NCI-H1694 treated with DMSO at 0.1 percent for 48 hours (cell line): ENCODE measurements around the gene TUBGCP5.
A peak's percentile ranks its signal among the peaks of the same experiment; 100 is the strongest.

ENCODE experiments used
- DNase-seq: peaks from one replicate; lab custom pipeline; 2025; lab: John Stamatoyannopoulos, UW

TUBGCP5 gene

DNA sequence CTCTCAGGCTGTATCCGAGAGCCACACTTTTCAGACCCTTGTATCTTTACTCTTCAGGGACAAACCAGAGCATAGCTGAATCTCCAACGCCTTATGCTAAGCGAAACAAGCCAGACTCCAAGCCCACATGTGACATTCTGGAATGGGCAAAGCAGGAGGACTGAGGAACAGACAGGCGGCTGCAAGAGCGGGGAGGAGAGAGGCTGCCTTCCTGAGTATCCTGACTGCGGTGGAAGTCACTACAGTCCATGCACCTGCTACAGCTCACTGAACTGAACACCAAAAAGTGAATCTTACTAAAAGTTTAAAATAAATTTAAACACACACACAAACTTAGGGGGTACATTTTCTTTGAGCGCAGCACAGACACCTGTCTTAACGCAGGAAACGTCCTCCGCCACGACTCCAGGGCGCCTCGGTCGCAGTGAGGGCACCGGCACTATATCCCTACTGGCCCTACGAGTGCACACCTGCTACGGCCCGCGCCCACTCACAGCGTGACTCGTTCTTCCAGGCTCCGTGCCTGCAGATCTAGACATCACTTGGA is 60.6 kb downstream of the TUBGCP5 start:
- no peak for DNase-seq

DNA sequence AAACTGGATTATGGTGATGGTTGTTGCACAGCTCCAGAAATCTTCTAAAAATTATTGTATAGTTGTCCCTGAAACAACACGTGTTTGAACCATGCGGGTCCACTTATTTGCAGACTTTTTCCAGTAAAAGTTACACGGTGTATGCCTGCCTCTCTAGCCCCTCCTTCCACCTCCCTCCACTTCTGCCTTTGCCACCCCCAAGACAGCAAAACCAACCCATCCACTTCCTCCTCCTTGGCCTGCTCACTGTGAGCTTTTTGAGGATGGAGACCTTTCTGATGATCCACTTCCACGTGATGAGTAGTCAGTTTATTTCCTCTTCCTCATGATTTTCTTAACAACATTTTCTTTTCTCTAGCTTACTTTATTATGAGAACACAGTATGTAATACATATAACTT is 64.6 kb downstream of the TUBGCP5 start:
- DNase-seq = no peak

DNA sequence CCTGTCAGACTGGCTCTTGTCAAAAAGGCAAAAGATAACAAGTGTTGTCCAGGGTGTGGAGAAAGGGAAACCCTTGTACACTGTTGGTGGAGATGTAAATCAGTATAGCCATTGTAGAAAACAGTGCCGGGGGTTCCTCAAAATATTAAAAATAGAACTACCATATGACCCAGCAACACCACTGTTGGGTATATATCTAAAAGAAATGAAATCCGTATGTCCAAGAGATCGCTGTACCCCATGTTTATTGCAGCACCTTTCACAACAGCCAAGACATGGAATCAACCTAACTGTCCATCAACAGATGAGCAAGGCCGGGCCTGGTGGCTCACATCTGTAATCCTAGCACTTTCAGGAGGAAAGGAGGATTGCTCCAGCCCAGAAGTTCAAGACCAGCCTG is 65.4 kb downstream of the TUBGCP5 start:
- DNase-seq = no peak

DNA sequence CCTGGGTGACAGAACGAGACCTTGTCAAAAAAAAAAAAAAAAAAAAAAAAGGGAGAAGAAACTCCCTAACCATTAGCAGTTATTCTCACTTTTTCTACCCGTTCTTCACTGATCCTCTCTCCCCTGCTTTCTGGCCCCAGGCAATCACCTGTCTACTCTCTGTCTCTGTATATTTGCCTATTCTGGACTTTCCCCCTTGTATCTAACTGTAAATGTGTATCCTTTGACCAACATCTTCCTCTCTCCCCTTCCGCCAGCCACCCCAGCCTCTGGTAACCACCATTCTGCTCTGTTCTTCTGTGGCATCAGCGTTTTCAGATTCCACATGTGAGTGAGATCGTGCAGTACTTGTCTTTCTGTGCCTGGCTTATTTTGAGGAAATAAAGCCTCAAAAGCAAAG is 66.1 kb downstream of the TUBGCP5 start:
- DNase-seq = no peak

DNA sequence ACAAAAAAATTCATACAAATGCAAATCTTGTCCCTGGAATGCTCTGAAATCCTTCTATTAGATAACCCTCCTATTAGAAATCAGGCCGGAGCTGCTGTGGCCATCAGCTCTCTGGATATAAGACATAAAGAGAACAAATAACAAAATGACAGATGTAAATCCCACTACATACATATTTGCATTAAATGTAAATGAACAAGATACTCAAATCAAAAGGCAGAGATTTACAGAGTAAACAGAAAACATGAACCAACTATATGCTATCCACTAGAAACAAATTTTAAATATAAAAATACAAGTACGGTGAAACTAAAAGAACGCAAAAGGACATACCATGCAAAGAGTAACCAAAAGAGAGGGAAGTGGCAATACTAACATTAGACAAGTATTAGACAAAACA is 69.9 kb downstream of the TUBGCP5 start:
- DNase-seq = no peak

DNA sequence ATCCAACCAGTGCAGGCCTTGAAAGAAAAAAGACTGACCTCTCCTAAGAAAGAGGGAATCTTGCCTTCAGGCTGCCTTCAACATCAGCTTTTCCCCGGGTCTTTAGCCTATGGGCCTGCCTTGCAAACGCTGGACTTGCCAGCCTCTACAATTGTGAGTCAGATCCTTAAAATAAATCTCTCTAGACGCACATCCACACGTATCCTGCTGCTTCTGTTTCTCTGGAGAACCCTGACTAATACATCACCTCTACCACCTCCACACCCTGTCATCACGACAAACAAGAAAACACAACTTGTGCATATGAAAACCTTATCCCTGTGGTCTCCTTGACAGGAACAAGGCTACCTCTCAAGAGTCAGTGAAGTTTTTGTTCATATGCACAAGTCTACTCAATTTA is 71.0 kb downstream of the TUBGCP5 start:
- no peak for DNase-seq

DNA sequence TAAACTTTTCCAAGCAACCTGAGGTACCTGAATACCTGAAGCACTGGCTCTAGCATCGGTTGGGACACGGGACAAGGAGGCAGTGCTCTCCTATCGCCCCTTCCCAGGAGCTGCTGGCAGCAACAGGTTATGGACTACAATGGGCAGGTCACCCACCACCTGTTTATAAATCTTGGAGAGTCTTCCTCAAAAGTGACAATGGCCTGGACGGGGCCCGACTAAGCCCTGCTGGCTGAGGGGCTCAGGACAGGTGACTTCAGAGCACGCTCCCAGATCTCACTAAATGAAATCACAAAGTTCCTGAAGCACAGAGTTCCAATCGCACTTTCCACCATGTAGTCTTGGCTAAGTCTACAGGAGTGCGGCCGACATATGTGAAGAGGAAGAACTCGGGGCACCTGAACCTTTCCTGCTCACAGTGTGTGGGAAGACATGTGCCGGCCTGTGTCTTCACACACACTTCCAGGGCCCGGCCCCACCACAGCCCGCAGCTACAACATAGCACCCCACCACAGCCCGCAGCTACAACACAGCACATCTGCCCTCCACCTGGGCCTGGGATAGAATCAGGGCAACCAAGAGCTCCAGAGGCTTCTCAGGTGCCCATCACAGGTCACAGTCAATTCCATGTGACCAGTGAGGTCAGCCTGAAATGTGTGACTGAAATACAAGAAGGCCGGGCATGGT is 72.1 kb downstream of the TUBGCP5 start:
- DNase-seq = no peak

DNA sequence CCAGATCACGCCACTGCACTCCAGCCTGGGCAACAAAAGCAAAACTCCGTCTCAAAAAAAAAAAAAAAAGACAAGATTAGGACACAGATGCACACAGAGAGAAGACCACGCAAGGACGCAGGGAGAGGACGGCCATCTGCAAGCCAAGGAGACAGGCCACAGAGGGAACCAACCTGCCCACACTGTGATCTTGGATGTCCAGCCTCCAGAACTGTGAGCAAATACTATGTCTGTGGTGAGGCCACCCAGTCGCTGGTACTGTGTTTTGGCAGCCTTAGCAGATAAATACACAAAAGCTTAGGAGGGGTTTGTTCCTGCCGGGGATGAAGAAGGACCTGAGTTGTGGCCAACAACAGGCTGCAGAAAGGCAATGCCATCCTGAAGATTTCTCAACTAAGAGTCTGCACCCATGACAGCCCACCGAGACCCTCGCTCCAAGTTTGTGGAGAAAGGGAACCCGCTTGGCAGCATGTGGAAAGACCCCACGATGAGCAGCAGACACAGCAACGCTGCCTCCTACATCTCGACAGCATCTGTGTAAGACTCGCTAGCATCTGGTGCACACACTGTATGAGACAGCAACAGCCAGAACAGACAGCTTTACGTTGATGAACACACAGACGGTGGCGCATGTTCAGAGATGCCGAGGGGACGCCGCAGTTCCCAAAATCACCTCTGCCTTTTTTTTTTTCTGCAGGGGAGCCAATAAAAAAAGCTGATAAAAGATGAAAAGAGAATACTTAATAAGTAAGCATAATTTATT is 72.9 kb downstream of the TUBGCP5 start:
- peak; percentile 37 for DNase-seq

DNA sequence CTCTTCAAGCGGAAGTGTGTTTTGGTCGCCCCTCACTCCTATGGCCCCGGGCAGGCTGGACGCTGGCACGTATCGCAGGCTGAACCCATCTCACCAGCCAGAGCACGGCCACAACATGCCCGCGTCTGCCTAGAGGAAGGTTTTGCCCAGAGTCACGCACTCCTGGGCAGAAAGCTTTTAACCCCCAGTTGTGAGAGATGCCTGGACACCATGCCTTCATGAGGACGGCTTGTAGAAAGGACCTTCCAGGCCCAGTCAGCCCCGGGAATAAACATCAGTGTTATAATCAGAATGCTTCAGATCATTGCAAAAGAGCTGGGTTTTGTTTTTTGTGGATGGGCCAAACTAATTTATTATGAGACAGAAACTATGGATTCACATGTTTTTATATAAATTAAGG is 75.7 kb downstream of the TUBGCP5 start:
- no peak for DNase-seq

DNA sequence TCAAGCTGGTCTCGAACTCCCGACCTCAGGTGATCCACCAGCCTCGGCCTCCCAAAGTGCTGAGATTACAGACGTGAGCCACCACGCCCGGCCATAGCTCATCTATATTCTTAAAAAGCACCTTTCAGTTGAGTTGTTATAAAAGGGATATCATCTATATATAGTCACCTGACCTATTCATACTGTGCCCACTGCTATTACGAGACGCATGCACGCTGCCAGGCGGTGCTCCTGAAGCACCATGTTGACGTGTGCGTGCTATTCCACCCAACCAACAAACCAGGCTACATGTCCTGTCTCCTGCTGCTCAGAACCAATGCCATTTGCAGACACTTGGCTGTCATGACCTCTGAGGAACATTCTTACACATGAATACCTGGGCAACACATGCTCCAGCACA is 76.8 kb downstream of the TUBGCP5 start:
- no peak for DNase-seq

DNA sequence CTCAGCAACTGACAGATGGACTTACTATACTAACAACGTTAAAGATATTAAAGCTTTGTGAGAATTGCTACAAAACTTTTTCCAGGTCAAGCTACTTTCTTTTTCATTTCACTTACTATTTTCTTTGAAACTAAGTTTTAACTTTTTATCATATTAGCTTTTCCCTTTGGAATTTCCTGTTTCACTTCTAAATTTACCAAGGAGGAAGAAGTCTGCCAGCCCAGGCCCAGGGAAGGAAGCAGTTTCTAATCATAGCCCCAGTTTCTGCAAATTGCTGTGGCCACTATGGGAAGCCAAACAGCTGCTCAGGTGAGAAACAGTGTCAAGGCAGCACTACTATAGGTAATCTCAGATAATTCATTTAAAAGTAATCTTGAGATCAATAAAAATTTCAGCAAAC is 77.6 kb downstream of the TUBGCP5 start:
- DNase-seq = no peak

DNA sequence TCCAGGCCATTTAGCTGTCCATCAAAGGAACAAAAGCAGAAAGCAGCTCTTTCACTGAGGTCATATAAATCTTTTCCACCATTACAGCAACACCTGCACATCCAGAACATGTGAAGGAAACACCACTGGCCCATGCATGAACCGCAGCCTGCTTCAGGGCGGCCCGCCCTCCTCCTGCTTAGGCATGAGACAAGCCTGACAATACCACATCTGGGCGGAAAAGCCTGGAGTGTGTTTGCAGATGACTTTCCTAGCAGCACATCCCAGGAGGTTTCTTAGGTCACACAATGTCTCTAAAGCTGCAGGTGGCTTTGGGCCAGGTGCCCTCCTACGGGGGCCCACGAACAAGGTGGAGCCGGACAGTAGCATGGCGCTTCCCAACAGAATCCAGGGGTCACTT is 78.8 kb downstream of the TUBGCP5 start:
- no peak for DNase-seq

DNA sequence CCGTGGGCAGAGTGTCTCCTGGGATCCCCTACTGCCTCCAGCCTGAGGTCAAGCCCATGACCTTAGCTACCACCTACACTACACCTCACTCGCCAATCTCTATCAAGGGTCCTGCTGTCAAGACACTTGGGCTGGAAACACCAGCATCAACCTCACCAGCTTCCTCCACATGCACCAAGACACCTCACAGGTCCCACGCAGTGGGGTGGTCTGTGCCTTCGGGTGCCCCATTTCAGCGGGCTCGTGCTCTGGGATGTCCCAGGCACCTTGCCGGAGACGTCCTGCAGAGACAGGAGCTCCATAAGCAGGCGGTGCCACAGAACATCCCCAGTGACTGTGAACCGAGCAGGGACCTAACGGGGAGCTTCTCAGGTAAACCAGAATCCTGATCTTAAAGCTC is 79.2 kb downstream of the TUBGCP5 start:
- DNase-seq = no peak

DNA sequence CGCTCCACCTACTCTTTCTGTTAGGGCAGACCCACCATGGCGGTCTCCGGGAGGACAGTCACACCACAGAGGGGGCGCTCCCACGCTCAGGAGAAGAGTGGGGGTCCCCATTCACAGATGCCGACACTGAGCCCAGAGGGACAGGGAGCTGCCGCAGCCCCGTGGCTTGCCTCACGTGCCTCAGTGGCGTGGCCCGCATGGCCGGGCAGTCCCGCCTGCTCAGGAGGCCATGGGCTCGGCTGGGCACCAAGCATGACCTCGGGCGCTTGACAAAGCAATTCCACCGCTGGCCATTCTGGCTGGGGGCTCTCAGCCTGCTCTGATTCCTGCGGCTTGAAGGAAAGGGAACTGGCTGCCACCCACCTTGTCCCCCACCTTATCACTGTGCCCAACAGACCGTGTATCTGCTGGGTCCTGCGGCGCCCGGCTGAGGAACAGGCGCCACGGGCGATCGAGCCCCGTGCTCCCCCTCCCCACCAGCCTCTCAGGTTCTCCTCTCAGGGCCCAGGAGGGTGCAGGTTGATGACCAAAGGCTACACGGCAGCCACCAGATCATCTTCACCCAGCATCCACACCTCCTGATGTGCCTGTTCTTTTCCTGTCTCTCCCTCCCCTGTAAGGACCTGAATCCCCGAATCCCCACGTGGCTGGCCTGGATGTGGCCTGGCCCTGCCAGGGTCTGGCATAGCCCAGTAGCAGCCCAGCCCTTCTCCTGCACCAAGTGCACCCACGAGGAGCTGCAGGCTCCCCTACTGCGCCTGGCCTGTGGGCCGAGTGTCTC is 79.9 kb downstream of the TUBGCP5 start:
- no peak for DNase-seq

DNA sequence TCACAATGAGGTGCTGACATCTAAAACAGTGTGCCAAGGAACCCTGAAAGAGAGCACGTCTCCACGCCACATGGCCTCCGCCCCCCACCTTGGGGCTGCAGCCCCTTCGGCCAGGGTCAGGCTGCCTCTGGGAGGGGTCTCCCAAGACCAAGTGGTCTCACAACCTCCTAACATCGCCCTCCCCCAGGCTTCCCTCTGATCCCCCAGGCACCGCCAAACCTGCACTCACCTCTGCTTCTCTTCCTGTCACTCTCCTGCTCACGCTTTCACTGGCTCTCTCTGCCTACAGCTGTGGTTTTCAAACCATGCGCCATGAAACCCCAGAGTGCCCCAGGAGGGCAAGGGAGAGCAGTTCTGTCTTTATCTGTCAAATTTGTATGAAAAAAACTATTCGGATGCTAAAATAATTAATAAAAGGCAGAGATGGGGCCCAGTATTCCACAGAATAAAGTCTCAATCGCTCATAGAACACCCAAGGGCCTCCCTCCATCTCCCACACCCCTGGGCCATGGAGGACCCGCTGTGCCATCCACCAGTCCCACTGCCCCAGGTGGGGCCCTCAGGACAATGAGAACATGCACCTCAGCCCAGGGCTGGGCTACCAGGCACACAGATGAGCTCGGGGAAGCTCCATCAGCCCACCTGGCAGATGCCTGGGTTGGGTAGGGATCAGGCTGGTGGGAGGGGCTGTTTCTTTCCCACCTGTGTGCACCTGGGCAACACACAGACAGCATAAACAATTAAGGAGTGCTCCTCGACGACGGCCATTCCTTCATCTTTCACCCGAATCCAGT is 80.7 kb downstream of the TUBGCP5 start:
- no peak for DNase-seq

DNA sequence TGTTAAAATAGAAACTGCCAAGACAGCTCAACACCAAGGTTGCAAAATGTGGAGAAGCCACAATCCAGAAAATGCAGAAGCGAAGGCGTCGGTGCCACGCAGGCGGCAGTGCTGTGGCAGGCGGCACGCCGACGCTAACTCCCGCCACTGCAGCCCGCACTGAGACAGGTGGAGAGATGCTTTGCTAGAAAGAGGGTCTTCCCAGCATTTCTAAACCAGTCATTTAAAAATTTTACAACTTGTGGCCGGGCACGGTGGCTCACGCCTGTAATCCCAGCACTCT is 82.5 kb downstream of the TUBGCP5 start:
- DNase-seq = no peak

DNA sequence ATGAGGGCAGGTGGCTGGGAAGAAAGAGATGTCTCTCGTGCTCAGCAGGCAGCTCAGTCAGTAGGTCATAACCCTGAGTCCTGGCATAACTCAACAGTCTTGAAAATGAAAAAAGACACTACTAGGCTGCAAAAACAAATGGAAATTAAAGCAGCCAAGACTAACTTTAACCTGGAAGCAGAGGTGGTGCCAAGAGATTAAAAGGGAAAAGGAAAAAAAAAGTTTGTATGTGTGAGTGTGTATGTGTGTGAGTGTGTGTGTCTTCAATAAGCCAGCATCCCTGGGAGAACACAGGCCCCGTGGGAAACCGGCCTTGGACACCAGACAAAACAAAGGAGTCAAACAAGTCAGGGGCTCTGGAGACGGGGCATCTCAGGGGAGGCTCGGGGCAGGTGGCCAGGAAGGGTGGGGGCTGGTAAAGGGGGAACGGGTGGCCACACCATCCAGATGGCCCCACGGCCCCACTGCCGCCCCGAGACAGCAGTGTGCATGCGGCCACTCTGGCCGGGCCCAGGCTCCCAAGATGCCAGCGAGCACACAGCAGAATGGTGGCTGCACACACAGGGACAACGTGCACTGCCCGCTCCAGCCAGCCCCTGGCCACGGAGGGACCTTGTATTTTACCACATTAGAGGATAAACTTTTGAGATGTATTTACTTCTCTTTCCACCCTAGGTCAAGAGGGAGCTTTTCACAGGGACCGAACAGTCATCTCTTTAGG is 83.0 kb downstream of the TUBGCP5 start:
- no peak for DNase-seq

DNA sequence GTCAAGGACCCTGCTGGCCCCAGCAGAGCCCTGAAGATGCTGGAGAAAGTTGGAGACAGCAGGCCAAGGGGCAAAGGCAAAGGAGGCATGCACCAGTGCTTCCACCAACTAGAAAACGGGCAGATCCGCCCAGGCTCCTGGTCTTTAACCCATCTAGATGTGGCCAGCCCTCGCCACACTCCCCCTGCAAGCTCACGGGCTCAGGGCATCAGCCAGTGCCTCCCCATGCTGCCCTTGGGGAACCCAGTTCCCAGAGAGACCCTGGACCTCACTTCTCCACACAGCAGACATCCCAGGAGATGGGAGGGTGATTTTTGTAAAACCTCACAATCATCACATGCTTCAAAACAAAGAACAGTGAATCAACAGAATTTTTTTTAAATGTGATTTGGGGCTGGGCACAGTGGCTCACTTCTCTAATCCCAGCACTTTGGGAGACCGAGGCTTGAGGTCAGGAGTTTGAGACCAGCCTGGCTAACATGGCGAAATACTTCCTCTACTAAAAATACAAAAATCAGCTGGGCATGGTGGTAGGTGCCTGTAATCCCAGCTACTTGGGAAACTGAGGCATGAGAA is 83.7 kb downstream of the TUBGCP5 start:
- DNase-seq = no peak

DNA sequence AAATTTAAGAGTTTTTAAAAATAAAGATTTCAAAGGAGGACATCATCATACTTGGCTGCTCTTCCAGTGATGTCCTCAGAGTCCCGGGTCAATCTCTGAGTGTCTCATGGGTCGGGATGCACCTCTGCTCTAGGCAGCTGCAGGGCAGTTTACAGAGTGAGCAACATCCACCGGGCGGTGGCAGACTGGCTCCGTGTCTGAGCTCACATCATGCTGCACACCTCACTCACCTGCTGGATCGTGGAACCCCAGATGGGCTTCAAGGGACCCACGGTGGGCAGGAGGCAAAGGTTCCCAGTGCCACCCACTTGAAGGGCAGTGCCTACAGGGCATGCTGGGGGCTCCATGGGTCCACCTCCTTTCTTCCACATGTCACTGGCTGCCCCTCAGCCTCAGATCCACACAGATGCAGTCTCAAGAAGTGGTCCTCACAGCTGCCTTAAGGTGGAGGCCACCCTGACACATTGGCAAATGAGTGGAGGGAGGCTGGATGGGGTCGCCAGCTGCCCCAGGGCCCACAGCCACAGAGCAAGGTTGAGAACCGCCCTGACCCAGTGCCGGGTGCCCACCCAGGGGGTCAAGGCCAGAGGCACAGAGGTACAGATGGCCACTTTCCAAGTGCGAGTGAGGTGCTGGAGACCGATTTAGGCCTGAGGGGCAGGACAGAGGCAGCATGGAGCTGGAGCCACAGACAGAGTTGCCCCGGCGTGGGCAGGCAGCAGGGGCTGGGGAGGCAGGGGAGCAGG is 84.4 kb downstream of the TUBGCP5 start:
- no peak for DNase-seq

DNA sequence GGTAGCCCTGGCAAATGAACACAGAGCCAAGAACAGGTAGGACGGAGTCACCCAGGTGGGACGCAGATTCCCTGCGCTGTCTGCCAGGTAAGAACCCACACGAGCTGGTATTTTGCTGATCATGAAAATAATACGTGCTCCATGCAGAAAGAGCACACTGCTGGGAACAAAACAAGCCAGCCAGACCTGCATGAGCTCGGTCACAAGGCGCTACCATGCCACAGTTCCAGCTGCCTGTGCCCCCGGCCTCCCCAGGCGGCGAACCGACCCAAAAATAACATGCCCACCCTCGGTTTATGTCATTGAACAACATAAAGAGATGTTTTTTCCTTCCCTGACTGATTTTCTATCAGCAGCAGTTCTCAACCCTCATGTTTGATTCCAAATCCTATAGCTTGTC is 85.0 kb downstream of the TUBGCP5 start:
- no peak for DNase-seq
